WI38 (cell line): ENCODE data around the gene TMEM217.
A peak's percentile ranks its signal among the peaks of the same experiment; 100 is the strongest.

Experiments
- H3K4me3 ChIP-seq: 2 replicates; pipeline ENCODE4 v1.5.1; 2011; ENCODE audit warnings: low read depth, mild to moderate bottlenecking, control low read depth, low read length
- CTCF ChIP-seq: IDR thresholded peaks from 2 replicates; pipeline ENCODE4 v1.5.1; 2012; ENCODE audit warnings: low read depth, mild to moderate bottlenecking, control low read depth, low read length

TMEM217 gene

DNA sequence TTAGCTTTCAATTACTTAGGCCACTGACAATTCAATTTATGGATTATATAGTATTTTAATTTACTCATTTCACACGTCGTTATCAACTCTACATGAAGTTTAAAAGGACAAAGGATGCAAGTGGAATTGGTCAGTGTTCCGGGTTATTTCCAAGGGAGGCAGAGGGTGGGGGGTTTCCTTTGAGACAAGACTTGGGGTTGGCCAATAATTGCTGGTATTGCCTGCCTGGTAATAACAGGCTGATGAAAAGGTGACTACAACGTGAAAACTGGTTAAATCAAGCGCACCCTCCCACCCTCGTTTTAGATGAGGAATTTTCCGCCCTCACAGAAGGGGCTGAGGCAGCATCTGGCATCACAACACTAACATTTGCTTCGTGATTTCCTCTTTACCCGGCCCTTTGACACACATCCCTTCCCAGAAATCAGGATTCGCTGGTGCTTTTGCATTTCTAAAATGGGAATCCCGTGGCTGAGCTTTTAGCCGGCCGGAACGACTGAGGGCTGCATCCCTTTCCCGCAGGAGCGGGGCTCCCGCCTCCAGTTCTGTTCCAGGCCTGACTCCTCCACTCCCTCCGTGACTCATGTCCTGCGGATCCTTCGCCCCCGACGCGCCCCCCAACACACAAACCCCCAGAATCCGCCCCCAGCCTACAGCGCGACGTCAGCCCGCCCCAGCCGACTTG, 89.0 kb downstream of the TMEM217 start:
- no peak for TF ChIP-seq CTCF
- peak overlapping the region; percentile 55 for H3K4me3 ChIP-seq

DNA sequence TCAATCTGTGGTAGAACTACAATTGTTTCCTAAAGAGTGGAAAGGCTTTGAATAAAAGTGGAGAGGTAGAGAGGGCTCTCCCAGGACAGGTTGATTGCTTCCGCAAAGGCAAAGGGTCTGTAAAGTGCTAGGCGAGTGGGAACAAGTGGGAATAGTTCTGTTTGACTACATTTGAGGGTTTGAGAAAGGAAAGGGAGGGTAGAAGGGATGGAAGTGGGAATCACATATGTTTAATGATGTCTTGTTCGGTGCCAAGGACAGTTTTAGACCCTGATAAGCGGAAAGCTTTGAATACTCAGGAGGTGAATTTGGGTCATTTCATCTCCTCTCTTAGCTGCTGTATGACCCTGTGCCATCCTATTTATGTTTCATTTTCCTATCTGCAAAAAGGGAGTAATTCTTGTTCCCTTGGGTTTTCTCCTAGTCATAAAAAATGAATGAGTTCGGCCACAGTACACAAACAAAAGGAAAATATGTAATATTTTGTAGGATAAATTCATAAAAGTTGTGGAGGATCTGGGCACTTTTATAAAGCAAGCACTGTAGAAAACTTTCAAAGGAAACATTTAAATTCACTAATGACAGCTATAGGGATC, 89.7 kb downstream of the TMEM217 start:
- peak overlapping the region; percentile 55; the same call in 1 of the 2 replicates for H3K4me3 ChIP-seq

GRCh38 chr6:37162740-37163139, 95.2 kb downstream of the TMEM217 start:
- no peak for TF ChIP-seq CTCF
- H3K4me3 ChIP-seq: no peak overlapping the region

More for the DNA sequence above, 89.7 kb downstream of the TMEM217 start:
- TF ChIP-seq CTCF: no peak
